SHP77 treated with DMSO at 0.1 percent for 48 hours (cell line): ENCODE data around the gene TRIP12.
"Not testable (repeated sequence)": the region's sequence is repeated elsewhere in the genome, so short reads cannot be mapped to it uniquely, and the experiment has no call there.

Experiments
- DNase-seq: peaks from one replicate; lab custom pipeline; 2025; lab: John Stamatoyannopoulos, UW

The TRIP12 gene

DNA sequence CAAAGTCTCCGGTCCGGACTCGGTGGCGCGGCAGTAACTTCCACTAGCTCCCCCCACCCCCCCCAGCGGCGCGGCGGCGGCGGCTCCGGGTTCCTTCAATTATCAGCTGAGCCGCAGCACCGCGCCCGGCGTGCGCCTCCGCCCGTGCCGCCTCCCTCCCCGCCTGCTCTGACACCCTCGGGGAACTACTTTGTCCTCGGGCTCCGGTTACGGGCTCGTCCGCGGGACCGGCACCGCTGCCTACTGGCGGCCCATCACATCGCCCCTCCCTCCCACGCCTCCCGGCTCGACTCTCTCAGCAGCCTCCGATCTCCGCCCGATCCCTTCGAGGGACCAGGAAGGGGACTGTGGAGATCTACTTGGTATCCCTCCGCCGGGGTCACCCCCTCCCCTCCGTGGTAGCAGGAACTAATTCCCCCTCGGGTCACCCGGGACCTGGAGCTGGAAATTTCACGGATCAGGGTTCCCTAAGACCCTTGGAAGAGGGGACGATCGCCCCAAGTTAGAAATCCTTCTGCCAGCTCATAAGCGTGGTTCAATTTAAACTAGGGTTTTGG lies at the start of gene TRIP12:
TSS of gene TRIP12 (minus strand) at position 118 of the 557 bp plus-strand sequence. CDS start 41,930 bp downstream, outside the sequence.
- DNase-seq, result peak; percentile 93

DNA sequence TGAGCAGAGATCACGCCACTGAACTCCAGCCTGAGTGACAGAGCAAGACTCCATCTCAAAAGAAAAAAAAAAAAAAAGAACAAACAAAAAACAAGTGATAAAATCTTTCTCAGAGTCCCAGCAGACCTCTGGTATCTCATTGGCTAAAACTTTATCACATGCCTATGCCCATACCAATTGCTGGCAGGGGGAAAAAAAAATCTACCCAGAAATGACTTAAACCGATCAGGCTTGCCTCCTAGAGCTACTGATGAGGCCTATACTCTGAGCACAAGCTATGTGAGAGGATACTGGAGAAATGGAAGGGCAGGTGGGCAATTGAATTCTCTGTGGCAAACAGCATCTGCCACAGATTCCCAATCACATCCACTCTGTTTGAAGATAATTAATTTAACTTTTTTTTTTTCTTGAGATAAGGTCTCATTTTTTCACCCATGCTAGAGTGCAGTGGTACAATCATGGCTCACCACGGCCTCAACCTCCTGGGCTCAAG lies 49.5 kb upstream of the TRIP12 start:
- DNase-seq, result no peak

DNA sequence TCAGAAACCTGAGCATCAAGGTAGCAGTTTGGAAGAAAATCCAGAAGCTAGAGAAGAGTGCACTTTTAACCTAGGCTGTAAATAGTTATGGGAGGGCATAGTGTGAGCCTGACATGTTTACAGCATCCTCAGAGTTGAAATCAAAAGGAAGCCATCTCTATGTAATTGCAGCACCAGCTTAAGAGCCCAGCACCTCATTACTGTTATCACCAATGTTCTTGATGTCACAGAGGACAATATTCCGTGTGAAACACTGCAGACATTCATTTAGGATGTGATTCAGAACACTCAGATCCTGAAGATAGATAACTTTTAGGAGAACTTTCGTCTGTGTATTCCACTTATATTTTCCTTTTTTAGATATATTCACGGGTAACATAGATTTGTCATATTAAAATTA lies 48.6 kb upstream of the TRIP12 start:
- DNase-seq, result no peak

DNA sequence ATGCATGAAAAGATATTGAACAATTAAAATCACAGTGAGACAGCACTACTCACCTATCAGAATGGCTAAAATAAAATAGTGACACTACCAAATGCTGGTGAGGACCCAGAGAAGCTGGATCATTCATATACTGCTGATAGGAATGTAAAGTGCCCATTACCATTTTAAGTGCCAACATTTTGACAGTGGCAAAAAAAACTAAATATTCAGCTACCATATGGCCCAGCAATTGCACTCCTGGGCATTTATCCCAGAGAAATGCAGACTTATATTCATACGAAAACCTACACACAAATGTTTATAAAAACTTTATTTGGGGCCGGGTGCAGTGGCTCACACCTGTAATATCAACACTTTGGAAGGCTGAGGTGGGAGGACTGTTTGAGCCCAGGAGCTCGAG lies 48.1 kb upstream of the TRIP12 start:
- no peak for DNase-seq

DNA sequence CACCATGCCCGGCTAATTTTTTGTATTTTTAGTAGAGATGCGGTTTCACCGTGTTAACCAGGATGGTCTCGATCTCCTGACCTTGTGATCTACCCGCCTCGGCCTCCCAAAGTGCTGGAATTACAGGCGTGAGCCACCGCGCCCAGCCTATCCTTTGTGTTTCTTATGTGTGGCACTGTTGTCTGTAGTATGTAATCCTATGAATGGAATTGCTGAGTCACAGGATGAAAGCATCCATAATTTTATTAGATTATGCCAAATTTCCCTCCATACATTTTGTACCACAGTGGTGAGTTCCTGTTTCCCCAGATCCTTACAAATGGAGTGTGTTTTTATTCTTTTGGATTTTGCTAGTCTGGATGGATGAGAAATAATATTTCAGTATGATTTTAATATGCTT lies 41.8 kb upstream of the TRIP12 start:
- not testable (repeated sequence) for DNase-seq

DNA sequence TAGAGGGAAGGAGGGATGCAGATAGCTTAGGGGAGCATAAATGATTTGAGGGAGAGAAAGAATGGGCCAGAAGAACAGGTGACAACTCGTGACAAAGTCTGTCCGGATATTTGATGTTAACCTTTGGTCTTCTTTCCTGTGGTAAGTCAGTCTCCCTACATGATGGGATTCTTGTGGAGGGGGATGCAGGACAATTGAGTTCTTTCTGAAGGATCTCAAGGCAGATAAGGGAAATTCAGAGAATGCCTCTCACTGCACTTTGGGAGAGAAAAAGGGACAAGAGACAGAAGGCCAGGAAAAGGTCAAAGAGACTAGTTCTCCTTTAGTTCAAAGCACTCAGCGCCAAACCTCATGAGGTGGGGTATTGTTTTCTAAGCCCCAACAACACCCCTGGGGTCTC lies 34.7 kb upstream of the TRIP12 start:
- DNase-seq, result no peak

DNA sequence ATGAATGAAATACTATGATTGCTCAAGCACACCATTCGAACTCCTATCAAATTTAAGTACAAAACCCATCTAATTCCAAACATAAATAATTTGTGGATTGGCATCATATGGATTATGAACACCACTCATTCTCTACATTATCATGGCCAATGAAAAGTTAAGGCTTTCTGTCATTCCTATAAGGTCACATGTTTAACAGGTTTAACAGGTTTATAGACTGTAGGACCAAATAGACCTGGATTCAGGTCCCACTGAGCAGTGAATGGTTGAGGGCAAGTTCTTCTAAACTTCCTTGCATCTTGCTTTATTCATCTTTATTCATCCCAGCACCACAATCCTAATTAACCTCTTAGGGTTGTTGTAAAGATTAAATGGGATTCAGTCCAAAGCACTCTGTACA lies 33.9 kb upstream of the TRIP12 start:
- DNase-seq, result no peak

DNA sequence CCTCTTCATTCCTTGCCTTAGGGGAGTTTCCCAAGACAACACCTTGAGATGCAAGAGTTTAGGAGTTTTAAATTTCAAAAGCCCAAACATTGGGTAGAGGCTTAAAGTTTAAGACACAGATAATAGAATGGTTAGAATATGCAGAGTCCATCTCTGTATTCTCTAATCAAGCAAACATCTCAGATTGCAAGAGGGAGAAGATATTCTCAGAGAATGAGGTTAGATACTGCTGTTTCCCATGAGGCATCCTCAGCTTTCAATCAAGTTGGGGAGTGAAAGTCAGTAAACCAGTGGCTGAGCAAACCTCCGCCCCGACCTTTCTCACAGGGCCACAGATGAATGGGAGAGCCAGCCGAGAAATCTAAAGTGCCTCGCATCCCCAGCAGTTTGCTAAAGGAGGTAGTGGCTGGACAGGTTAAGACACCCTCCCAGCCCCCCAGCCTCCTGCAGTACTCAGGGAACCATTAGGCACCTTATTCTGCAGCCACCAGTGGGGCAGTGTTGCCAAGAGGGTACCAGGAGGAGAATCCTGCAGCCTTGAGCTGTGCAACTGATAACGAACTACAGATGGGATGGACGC lies 30.5 kb upstream of the TRIP12 start:
- no peak for DNase-seq

DNA sequence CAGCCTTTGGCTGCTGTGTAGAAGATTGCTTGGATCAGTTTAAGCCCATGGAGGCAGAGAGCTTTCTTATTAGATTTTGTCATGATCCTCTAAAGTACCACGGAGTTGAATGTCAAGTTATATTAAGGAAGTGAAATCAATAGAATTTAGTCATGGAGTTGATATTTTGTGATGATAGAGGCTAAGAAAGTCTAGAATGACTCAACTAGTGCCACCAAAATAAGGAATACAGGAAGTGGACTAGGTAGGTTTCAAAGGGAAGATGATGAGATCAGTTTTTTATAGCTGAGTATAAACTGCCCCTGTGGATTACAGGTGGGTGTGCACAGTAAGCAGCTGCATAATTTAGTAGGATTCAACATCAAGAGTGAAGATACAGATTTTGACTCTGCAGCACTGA lies 25.7 kb upstream of the TRIP12 start:
- no peak for DNase-seq

DNA sequence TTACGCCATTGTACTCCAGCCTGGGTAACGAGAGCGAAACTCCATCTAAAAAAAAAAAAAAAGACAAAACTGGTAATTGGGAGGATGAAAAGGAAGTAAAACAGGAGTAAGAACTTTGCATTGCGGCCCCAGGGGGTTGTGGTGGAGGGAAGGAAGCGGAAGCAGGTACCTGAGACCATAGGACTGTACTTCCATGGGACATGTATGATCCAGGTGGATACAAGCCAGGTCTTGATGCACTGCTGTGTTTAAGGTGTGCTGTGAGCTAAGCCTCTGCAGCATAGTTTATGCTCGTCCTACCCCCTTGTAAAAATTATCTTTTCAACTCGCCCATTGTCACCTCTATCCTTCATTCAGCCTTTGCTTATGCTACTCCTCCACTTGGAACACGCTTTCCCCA lies 24.2 kb upstream of the TRIP12 start:
- no peak for DNase-seq

DNA sequence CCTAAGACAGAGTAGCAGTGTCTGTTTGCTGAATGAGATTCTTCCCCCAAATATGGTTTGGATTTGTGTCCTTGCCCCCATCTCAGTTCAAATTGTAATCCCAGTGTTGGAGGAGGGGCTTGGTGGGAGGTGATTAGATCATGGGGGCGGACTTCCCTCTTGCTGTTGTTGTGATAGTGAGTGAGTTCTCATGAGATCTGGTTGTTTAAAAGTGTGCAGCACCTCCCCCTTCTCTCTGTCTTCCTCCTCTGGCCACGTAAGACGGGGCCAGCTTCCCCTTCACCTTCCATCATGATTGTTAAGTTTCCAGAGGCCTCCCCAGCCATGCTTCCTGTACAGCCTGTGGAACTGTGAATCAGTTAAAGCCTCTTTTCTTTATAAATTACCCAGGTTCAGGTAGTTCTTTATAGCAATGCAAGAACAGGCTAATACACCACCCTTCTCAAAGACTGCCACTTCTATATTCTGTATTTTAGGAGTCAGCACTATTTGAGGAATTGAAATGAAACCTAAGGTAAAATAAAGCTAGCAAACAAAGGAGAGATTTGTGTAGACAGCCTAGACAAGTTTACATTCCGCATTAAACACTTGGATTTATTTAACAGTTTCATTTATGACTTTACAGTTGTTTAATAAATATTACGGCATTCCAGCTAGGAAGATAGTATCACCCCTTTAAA lies 22.1 kb upstream of the TRIP12 start:
- no peak for DNase-seq

DNA sequence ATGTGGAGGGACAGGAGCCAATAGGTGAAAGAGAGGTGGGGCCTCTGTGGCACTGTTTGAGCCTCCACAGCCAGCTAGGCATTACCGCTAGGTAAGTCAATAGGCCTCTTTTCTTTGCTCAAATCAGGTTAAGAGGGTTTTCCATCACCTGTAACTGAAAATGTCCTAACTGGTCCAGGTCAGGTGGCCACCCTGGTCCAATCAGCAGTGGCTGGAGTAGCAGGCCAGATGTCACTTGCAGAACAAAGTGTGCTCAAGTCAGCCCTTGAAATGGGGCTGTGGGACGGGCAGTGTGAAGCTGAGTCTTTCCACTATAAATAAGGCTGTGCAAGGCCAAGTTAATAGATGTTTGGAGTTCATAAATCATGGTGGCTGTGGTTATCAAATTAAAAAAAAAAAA lies 21.4 kb upstream of the TRIP12 start:
- no peak for DNase-seq

DNA sequence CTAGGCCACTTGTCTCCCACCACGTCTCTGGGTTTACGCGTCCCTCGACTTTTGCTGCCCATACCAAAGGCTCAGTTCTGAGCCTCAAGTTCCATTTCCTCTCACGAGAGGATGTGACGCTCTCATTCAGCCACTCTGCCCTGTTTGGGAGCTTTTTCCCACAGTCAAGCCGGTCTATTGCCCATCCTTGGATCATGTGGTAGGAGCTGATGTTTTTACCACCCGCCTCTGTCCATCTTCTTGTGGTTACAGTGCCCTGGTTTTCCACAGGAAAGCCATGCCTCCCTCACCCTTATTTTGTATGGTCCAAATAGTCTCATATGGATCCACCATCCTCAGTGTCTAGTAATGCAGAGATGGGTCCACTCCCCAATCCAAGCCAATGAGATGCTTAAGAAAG lies 20.9 kb upstream of the TRIP12 start:
- DNase-seq, result no peak

DNA sequence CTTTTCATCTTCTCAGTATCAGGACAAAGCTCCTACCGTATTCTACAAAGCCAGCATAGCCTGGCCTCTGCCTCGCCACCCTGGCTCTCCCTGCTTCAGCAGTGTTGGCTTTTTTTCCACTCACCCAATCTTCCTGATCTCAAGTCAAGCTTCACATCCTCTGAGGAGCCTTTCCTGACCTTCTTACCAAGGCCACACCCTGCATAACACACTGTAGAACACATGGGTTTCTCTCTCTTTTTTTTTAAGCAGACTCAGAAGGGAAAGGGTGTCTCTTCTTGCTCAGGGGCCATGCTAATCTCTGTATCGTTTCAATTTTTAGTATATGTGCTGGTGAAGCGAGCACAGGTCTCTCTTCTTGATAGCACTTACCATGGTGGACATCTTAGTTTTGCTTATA lies 15.7 kb upstream of the TRIP12 start:
- DNase-seq, result no peak

DNA sequence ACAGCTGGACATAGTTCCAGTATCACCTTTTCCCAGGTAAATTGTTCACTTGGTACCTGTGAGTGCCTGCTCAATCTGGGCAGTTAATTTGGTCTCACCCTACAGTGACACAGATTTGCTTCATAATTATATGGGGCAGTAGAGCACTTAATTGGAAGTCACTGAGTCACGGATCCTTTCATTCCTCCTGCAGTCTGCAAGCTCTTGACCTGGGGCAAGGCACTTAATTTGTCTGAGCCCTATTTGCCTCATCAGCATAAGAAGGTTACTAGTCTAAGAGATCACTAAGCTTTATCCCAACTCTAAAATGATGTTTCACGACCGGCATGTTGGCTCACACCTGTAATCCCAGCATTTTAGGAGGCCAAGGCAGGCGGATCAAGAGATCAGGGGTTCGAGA lies 9.4 kb upstream of the TRIP12 start:
- no peak for DNase-seq

DNA sequence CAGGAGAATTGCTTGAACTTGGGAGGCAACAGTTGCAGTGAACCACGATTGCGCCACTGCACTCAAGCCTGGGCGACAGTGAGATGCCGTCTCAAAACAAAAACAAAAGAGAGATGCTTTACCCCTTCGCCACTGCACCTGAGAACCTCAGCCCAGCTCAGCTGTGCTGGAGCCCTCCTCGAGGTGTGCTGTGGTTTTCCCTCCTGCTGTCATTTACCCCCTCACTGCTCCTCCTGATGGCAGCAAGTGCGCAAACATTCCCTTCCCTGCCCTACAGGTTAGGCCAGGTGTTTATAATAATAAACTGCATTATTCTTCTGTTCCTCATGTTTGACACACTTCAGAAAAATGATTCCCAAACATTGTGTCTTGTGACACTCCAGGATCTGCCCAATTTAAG lies 8.8 kb upstream of the TRIP12 start:
- DNase-seq, result no peak

DNA sequence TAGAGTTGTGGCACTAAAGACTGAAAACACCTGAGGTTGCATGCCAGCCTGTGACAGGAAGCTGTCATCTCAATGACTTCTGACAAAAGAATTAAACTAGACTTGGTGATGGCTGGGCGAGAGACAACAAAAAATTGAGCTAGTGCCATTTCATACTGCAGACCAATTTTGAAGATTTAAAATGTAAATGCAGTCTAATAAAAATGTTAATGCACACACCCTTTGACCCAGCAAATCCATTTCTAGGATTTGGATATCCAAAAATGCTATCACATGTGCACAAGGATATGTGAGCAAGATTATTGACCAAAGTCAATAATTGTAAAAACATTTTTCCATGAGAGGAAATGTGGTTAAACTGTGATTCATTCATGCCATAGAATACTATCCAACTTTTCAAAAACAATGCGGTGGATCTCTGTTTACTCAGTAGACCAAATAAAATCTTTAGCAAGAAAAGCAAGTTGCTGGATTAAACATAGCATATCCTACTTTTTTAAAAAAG lies 6.1 kb upstream of the TRIP12 start:
- no peak for DNase-seq

DNA sequence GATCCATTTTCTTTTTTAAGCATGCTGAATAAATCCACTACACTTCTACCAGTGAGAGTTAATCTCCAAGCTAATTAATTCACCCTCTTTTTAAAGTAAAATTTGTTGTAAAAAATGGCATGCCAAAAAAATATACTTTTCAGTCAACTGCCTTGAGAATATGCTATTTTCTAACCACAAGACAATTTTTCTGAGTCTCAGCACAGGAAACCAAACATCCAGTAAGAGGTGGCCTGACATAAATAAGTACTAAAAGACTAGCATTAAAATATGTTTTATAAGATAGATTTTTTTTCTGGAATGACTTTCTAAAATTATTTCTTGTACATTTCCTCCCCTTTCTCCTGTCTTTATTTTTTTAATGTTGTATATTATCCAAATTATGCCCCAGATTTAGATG lies 3.4 kb upstream of the TRIP12 start:
- no peak for DNase-seq

DNA sequence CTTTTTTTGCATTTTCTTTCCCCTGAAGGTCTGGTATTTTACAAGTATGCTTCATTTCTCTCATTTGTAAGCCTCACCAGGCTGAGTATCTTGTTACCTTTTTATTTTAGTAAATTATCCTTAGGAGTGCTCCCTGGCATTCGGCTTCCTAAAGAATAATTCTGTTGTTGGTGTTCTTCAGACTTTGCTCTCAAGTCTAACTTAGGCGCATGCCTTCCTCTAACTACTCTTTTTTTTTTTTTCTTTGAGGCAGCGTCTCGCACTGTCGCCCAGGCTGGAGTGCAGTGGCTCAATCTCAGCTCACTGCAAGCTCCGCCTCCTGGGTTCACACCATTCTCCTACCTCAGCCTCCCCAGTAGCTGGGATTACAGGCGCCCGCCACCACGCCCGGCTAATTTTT lies 2.7 kb upstream of the TRIP12 start:
- not testable (repeated sequence) for DNase-seq

DNA sequence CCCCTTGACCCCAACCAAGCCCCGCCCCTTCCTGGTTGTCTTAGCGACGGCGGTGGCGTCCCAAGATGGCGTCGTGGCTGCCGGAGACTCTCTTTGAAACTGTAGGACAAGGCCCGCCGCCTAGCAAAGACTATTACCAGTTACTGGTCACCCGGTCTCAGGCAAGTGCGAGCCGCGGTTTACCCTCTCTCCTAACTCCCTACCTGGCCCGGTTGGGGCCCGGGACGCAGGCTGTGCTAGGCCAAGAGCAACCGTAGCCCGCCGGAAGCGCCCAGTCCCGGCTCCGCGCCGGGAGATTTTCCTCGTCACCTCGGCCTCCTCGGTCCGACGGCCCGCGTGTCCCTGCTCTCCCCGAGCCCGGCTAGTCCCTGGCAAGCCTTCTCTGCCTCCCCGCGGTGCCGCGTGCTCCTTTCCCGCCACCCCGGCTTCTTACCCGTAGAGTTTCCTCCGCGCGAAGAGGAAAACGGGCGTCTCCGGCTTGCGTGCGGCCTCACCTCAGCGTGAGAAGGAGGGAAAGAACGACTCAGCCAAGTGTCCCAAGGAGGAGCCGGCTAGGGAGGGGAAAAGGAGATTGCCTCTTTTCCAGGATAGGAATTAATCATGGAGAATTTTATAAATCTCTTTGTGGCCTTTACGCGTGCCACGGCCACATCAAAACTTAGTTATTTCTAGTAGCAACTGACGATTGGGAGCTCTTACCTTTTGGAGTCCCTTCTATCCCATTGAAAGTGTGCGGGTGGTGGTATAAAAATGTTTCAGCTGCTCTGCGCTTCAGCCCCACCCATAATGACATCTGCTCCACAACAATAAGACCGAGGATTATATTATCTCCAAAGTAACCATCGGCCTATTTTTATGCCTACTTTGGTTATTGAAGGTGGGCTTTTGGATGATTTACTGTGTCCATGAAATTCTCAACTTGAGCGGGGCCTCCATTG lies 909 bp upstream of the TRIP12 start, which contains the start of gene FBXO36:
TSS of gene FBXO36 (plus strand) at position 55 of the 938 bp plus-strand sequence. CDS start at position 66, 11 bp downstream.
- peak; percentile 93 for DNase-seq

DNA sequence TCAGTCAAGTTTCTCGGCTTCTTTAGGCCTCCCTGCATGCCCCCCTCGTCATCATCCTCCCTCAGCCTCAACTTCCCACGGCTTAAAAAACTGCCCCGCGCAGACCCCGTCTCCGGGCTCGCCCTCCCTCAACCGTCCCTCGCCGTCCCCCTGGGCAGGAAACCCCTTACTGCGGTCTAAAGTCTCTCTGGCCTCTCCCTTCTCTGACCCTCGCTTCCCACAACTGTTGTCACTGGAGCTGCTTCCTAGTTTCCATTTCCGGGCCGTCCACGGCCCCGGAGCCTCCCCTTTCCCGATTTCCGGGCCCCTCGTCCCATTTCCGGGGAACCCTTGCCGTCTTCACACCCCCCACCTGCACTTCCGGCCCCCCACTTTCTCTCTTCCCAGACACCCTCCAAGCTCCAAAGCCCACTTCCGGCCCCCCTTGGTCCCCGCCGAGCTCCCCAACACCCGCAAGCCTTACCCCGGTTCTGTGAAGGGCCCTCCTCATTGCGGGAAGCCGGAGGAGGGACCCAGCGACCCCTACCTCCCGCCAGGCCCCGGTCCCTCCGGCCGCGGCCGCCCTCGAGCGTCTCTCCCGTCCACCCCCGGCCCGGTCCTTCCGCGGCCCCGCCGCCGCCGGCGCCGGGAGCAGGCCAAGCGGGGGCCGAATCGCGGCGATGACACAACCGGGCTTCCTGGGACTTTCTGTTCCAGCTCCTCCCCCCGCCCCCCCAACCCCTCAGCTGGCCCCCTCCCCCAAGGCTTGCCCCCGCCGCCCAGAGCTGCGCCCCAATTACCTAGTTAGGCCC lies 513 bp downstream of the TRIP12 start:
- DNase-seq, result no peak
